ENCODE data around the gene NOS2. TPM values are rescaled to one million over a fixed set of nuclear protein-coding genes. Genes with fewer than 3 reads are reported as not detected.
"Not testable (repeated sequence)": the region's sequence is repeated elsewhere in the genome, so short reads cannot be mapped to it uniquely, and the experiment has no call there.

NOS2 gene
- total RNA-seq, 1 experiment from 2014 or later: 0.35 TPM

- Histone ChIP-seq H3K4me1 (ENCODE audit: insufficient read depth, low read length) (no peaks in the 10 kb centered on the region), H3K9ac (ENCODE audit: extremely low read depth, insufficient read length, low read length) (no peak overlapping the region), H3K23ac (ENCODE audit: insufficient read length, low read depth, low read length) (no peak overlapping the region), H2BK120ac (ENCODE audit: low read depth, low read length, poor library complexity, severe bottlenecking) (no peak overlapping the region), H4K8ac (replicated peaks; ENCODE audit: insufficient read length, low read depth, low read length) (no peak overlapping the region), H2AK5ac (ENCODE audit: insufficient read length, low read length) (no peak overlapping the region), H3T11ph (ENCODE audit: low read length) (no peak overlapping the region), H2BK15ac (ENCODE audit: low read depth, low read length) (no peak overlapping the region), H3K4ac (ENCODE audit: low read depth, low read length) (no peak overlapping the region), H3K79me1 (ENCODE audit: insufficient read depth, low read depth, low read length, poor library complexity, severe bottlenecking) (no peaks in the 10 kb centered on the region), H3K79me2 (ENCODE audit: insufficient read depth, low read length) (no peaks in the 10 kb centered on the region), H3K27ac (ENCODE audit: insufficient read length, low read depth, low read length) (no peak overlapping the region), H2BK20ac (ENCODE audit: low read depth, low read length, poor library complexity, severe bottlenecking) (no peak overlapping the region), H3K27me3 (ENCODE audit: insufficient read depth, low read length) (no peaks in the 10 kb centered on the region), H4K91ac (ENCODE audit: insufficient read length, low read depth, low read length) (no peak overlapping the region), H4K20me1 (ENCODE audit: control insufficient read depth, insufficient read depth, insufficient read length) (no peaks in the 10 kb centered on the region), H3K56ac (ENCODE audit: insufficient read length, low read depth, low read length) (no peak overlapping the region), H3K18ac (ENCODE audit: insufficient read length, low read depth, low read length) (no peak overlapping the region), H3K14ac (ENCODE audit: insufficient read depth, low read length) (no peak overlapping the region), H3K9me3 (ENCODE audit: control insufficient read depth, low read depth, low read length) (no peaks in the 10 kb centered on the region), H2BK5ac (ENCODE audit: insufficient read length, low read length) (no peak overlapping the region), H2BK12ac (ENCODE audit: insufficient read length, low read depth, low read length) (no peak overlapping the region), H3K4me2 (ENCODE audit: insufficient read depth, insufficient read length, low read length) (no peak overlapping the region), H2AFZ (ENCODE audit: low read length) (no peak overlapping the region), H4K5ac (ENCODE audit: insufficient read length, low read depth, low read length) (no peak overlapping the region), H3K23me2 (ENCODE audit: insufficient read length, low read depth, low read length, poor library complexity, severe bottlenecking) (no peaks in the 10 kb centered on the region)
- H3K27ac Mint-ChIP-seq: no peak overlapping the region
- no peak overlapping the region for H3K4me3 Mint-ChIP-seq
- no peaks in the 10 kb centered on the region for H3K9me3 Mint-ChIP-seq
- no peaks in the 10 kb centered on the region for H3K4me1 Mint-ChIP-seq
- TF ChIP-seq CTCF (conservative IDR thresholded peaks at IDR 0.05): no peak
- no CpG with 5 or more reads among the region's 9 CpGs for WGBS (ENCODE audit: extremely low coverage, insufficient read length, low lambda C conversion rate)
- H3K27me3 Mint-ChIP-seq (ENCODE audit: low read depth): no peaks in the 10 kb centered on the region; the same call in 1 of the 2 replicates
- H3K36me3 Mint-ChIP-seq (ENCODE audit: insufficient read depth in 1 of 3, low read depth in 3 of 3): no peaks in the 10 kb centered on the region; a peak in 2 of 7 replicates
- peak; percentile 22 for DNase-seq
Observed at GRCh38 chr17:27741361-27741861, 58.9 kb downstream of the NOS2 start.

- H3K79me2 ChIP-seq (ENCODE audit: insufficient read depth, low read length); H3K56ac ChIP-seq (ENCODE audit: insufficient read length, low read depth, low read length); H3K14ac ChIP-seq (ENCODE audit: insufficient read depth, low read length); H3K27ac Mint-ChIP-seq; H3K79me1 ChIP-seq (ENCODE audit: insufficient read depth, low read depth, low read length, poor library complexity, severe bottlenecking); H3K23ac ChIP-seq (ENCODE audit: insufficient read length, low read depth, low read length); H2BK20ac ChIP-seq (ENCODE audit: low read depth, low read length, poor library complexity, severe bottlenecking); H3K4me3 Mint-ChIP-seq; H3K9me3 ChIP-seq (ENCODE audit: control insufficient read depth, low read depth, low read length); H3K27ac ChIP-seq (ENCODE audit: insufficient read length, low read depth, low read length); H3K23me2 ChIP-seq (ENCODE audit: insufficient read length, low read depth, low read length, poor library complexity, severe bottlenecking); H2BK5ac ChIP-seq (ENCODE audit: insufficient read length, low read length); H3K18ac ChIP-seq (ENCODE audit: insufficient read length, low read depth, low read length); H3K4me1 Mint-ChIP-seq; H3K4me1 ChIP-seq (ENCODE audit: insufficient read depth, low read length); H4K5ac ChIP-seq (ENCODE audit: insufficient read length, low read depth, low read length); H3K36me3 Mint-ChIP-seq (ENCODE audit: insufficient read depth in 1 of 3, low read depth in 3 of 3); H3K27me3 ChIP-seq (ENCODE audit: insufficient read depth, low read length); H2AK5ac ChIP-seq (ENCODE audit: insufficient read length, low read length); H4K20me1 ChIP-seq (ENCODE audit: control insufficient read depth, insufficient read depth, insufficient read length); H3T11ph ChIP-seq (ENCODE audit: low read length); H3K9ac ChIP-seq (ENCODE audit: extremely low read depth, insufficient read length, low read length); H2BK120ac ChIP-seq (ENCODE audit: low read depth, low read length, poor library complexity, severe bottlenecking); H2BK12ac ChIP-seq (ENCODE audit: insufficient read length, low read depth, low read length); H2AFZ ChIP-seq (ENCODE audit: low read length); H3K4ac ChIP-seq (ENCODE audit: low read depth, low read length); H2BK15ac ChIP-seq (ENCODE audit: low read depth, low read length); H4K8ac ChIP-seq (replicated peaks; ENCODE audit: insufficient read length, low read depth, low read length); H3K9me3 Mint-ChIP-seq; H4K91ac ChIP-seq (ENCODE audit: insufficient read length, low read depth, low read length); H3K27me3 Mint-ChIP-seq (ENCODE audit: low read depth); H3K4me2 ChIP-seq (ENCODE audit: insufficient read depth, insufficient read length, low read length): not testable (repeated sequence)
- WGBS (ENCODE audit: extremely low coverage, insufficient read length, low lambda C conversion rate): no CpG with 5 or more reads among the region's 5 CpGs
- peak; percentile 20 for DNase-seq
Observed at GRCh38 chr17:27740541-27740940, 59.8 kb downstream of the NOS2 start.

Measured in H9 (cell line).